Smooth muscle cell of bladder (primary cell): Measurements from ENCODE around the gene ATP10A. TPM values are rescaled to one million over a fixed set of nuclear protein-coding genes. Genes with fewer than 3 reads are reported as not detected.

Source experiments
- total RNA-seq: library from RNA; depleted of rRNA; stranded (reverse); fragments of >200 nt; gene quantifications from 2 replicates; pipeline ENCODE4 v1.2.3, GENCODE V29; 2014

The ATP10A gene, protein sequence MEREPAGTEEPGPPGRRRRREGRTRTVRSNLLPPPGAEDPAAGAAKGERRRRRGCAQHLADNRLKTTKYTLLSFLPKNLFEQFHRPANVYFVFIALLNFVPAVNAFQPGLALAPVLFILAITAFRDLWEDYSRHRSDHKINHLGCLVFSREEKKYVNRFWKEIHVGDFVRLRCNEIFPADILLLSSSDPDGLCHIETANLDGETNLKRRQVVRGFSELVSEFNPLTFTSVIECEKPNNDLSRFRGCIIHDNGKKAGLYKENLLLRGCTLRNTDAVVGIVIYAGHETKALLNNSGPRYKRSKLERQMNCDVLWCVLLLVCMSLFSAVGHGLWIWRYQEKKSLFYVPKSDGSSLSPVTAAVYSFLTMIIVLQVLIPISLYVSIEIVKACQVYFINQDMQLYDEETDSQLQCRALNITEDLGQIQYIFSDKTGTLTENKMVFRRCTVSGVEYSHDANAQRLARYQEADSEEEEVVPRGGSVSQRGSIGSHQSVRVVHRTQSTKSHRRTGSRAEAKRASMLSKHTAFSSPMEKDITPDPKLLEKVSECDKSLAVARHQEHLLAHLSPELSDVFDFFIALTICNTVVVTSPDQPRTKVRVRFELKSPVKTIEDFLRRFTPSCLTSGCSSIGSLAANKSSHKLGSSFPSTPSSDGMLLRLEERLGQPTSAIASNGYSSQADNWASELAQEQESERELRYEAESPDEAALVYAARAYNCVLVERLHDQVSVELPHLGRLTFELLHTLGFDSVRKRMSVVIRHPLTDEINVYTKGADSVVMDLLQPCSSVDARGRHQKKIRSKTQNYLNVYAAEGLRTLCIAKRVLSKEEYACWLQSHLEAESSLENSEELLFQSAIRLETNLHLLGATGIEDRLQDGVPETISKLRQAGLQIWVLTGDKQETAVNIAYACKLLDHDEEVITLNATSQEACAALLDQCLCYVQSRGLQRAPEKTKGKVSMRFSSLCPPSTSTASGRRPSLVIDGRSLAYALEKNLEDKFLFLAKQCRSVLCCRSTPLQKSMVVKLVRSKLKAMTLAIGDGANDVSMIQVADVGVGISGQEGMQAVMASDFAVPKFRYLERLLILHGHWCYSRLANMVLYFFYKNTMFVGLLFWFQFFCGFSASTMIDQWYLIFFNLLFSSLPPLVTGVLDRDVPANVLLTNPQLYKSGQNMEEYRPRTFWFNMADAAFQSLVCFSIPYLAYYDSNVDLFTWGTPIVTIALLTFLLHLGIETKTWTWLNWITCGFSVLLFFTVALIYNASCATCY (N-terminal part only)
- 5.3 and 10.4 TPM in 2 replicates for total RNA-seq

DNA sequence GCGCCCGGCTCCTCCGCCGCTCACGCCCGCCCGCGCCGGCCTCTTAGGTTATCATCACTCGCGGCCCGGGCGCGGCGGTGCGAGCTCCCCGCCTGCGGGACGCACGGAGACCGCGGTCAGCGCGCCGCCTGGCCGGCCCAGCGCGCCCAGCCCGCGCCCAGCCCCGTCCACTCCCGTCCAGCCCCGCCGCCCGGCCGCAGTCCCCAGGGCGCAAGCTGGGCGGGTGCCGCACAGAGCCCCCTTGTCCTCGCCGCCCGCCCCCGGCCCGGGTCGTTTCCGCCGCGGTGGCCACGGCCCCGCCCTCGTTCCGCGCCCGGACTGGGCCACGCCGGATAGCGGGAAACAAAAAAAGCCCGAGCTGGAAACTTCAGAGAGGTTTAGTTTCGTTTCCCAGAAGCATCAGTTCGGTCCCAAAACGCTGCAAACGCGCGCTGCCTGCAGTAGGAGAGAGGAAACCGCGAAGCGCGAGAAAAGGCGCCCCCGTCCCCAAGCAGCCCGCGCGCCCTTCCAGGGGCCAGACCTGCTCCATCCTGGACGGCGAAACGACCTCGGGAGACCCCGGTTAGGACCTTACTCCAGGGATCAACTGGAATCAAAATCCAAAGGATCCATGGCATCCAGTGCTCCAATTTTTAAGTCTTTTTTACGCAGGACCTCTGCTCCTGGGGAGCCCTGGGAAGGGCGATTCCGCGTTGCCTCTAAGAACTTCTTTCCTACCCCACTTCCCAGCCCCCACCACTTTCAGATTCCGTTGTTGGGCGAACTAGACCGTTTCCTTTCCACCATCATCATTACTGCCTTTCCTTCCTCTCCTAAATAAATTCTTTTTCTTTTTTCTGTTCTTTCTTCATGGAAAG lies at the start of gene ATP10A:
Gene ATP10A, minus strand, starts transcription at position 217 of the 857 bp plus-strand sequence. CDS start 231 bp downstream, outside the sequence.

